ENCODE results near the gene WASL.

Gene WASL

DNA sequence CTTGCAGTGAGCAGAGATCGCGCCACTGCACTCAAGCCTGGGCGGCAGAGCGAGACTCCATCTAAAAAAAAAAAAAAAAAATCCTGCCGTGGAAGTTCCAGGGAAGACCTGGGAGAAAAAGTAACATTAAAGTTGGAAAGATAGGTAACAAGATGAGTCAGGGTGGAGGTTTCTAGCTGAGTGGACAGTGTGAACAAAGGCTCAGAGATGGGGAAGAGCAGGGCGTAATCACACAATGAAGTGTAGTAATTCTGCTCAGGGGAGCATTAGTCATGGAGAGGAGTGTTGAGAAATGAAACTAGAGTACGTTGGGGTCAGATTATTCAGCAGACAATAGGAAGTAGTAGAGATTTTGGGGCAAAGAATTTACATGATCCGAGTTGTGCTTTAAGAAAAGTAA, 21.6 kb upstream of the WASL start:
- no peak overlapping the region for H3K4me3 ChIP-seq (ENCODE audit: low read length)
- DNase-seq (ENCODE audit: low read depth) = no peak
- TF ChIP-seq CTCF (conservative IDR thresholded peaks at IDR 0.05; ENCODE audit: low read depth, low read length) = no peak

DNA sequence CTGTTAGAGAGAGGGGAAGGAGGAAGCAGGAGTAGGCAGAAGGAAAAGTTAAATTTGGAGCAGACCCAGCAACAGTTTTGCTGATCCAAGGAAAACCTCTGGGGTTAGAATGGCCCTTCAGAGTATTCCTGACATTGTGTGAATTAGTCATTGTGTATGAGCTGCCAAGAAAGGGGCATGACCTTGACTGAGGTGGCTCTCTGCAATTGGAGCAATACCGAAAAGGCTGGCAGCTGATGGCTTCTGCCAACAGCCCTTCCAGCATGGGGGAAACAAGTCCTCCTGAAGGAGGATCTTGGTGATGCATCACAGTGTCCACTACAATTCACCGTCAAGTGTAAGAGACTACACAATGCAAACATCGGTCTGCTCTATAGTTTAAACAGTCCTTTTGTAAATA, 20.6 kb upstream of the WASL start:
- H3K4me3 ChIP-seq (ENCODE audit: low read length) = no peak overlapping the region
- TF ChIP-seq CTCF (conservative IDR thresholded peaks at IDR 0.05; ENCODE audit: low read depth, low read length) = no peak
- peak; percentile 87 for DNase-seq (ENCODE audit: low read depth)

DNA sequence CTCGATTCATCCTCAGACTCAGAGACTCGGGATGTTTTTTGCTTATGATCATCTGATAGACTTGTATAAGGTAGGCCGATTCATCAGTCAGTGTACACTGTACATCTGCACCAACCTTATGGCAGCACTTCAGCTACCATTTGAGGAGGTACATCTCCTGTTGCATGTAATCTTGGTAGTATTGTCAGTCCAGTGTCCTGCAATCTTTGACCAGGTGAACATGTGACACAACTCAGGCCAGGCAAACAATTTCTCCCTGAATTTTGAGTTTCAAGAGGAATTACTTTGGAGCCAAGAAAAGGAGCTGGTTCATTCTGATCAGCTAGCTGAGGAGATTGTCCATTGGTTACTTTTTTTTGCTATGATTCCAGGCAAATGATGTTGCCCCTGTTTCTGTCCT, 19.7 kb upstream of the WASL start:
- no peak for DNase-seq (ENCODE audit: low read depth)

DNA sequence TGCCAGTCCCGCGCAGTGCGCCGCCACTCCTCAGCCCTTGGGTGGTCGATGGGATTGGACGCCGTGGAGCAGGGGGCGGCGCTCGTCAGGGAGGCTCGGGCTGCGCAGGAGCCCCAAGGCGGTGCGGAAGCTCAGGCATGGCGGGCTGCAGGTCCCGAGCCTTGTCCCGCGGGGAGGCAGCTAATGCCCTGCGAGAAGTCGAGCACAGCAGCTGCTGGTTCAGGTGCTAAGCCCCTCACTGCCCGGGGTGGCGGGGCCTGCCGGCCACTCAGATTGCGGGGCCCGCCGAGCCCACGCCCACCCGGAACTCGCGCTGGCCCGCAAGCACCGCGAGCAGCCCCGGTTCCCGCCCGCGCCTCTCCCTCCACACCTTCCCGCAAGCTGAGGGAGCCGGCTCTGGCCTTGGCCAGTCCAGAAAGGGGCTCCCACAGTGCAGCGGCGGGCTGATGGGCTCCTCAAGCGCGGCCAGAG, 14.4 kb upstream of the WASL start:
- no peak overlapping the region for H3K4me3 ChIP-seq (ENCODE audit: low read length)
- TF ChIP-seq CTCF (conservative IDR thresholded peaks at IDR 0.05; ENCODE audit: low read depth, low read length) = no peak
- no peak for DNase-seq (ENCODE audit: low read depth)

More for the DNA sequence above, 19.7 kb upstream of the WASL start:
- TF ChIP-seq CTCF (conservative IDR thresholded peaks at IDR 0.05; ENCODE audit: low read depth, low read length) = no peak
- H3K4me3 ChIP-seq (ENCODE audit: low read length) = no peak overlapping the region

DNA sequence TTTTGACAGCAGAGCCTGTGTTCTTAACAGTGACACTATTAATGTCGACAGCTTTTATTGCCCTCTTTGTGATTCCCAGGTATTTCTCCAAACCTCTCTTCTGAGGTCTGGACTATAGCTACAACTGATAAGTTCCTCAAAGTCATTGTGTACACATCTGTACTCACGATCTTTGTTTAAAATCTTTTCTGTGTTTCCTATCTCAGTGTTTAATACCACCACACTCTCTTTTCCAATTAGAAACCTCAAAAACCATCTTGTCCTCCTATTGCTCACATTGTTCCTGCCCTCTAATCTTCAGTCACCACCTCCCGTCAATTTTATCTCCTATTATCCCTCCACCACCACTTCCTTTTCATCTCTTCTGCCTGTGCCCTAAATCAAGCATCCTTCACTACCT, 12.9 kb upstream of the WASL start:
- H3K4me3 ChIP-seq (ENCODE audit: low read length) = no peak overlapping the region
- no peak for TF ChIP-seq CTCF (conservative IDR thresholded peaks at IDR 0.05; ENCODE audit: low read depth, low read length)
- DNase-seq (ENCODE audit: low read depth) = no peak

GRCh38 chr7:123757095-123757494, 8.3 kb upstream of the WASL start:
- DNase-seq (ENCODE audit: low read depth) = no peak
- no peak for TF ChIP-seq CTCF (conservative IDR thresholded peaks at IDR 0.05; ENCODE audit: low read depth, low read length)
- no peak overlapping the region for H3K4me3 ChIP-seq (ENCODE audit: low read length)

- no peak overlapping the region for H3K4me3 ChIP-seq (ENCODE audit: low read length)
- no peak for TF ChIP-seq CTCF (conservative IDR thresholded peaks at IDR 0.05; ENCODE audit: low read depth, low read length)
- DNase-seq (ENCODE audit: low read depth) = no peak
Observed at GRCh38 chr7:123755338-123755737, 6.5 kb upstream of the WASL start.

Data from retinal pigment epithelial cell (primary cell).